OCI-LY7 (cell line): ENCODE results near the gene ARID4A.

Experiments
- CTCF ChIP-seq: fragments of 200-600 bp; sonication (generic); conservative IDR thresholded peaks from 2 replicates; pipeline ENCODE4 v1.5.1; 2014; ENCODE audit warnings: mild to moderate bottlenecking, antibody characterized with exemption, low read length, moderate library complexity, mixed read lengths
- EZH2phosphoT487 ChIP-seq: fragments of 200-600 bp; sonication (generic); IDR thresholded peaks from 2 replicates; pipeline ENCODE4 v1.6.1; 2018; ENCODE audit warnings: low read depth, borderline replicate concordance, mild to moderate bottlenecking, mixed run types, antibody characterized with exemption, low read length, moderate library complexity, mixed read lengths

DNA sequence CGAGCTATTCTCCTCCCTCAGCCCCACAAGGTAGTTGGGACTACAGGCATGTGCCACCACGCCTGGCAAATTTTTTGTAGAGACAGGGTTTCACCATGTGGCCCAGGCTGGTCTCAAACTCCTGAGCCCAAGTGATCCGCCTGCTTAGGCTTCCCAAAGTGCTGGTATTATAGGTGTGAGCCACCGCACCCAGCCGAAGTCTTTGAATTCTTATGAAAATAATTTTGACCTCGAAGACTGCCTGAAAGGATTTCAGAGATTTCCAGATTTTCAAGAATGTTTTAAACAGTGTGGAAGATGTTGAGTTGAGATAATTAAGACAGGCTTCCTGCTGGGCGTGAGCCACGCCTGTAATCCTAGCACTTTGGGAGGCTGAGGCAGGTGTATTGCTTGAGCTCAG, 48.7 kb upstream of the ARID4A start:
- TF ChIP-seq CTCF = no peak
- TF ChIP-seq EZH2phosphoT487 = no peak
